Inflammatory macrophage (primary cell): ENCODE data around the gene MYCBPAP.

Experiments
- DNase-seq, 2 donors: peaks; one replicate each; pipeline ENCODE4 v3.0.0-alpha.2; 2020 to 2022

The MYCBPAP gene

DNA sequence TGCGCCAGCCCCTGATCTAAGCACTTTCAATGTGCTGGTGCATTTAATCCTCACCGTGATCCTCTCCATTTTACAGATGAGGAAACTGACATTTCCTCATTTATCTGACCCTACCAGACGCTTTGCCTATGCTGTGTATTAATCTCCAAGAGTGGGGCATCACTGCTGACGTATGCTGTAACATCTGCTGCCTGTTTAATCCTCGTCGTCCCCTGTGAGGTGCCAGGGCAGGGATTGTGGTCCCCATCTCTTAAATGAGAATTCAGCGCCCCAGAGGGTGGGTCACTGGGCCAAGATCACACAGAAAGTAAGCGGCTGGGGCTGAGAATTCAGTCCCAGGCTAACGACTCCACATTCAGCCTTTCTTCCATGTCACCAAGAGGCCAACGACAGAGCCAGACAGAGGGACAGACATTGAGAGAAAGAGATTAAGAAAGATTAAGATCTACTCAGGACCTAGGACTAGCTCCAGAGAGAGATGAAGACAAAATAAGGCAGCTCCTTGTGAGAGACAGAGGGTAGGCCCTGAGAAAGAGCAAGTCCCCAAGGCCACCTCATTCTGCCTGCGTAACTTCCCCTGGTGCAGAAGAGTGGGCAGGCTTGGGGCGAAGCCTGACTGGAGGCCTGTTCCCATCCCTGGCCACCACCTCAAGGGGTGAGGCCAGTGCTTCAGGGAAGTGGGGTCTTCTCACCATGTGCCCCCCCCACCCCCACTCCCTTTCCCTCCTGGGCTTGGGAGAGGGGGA lies 65.8 kb downstream of the MYCBPAP start:
- peak; percentile 32 to 55 for DNase-seq

DNA sequence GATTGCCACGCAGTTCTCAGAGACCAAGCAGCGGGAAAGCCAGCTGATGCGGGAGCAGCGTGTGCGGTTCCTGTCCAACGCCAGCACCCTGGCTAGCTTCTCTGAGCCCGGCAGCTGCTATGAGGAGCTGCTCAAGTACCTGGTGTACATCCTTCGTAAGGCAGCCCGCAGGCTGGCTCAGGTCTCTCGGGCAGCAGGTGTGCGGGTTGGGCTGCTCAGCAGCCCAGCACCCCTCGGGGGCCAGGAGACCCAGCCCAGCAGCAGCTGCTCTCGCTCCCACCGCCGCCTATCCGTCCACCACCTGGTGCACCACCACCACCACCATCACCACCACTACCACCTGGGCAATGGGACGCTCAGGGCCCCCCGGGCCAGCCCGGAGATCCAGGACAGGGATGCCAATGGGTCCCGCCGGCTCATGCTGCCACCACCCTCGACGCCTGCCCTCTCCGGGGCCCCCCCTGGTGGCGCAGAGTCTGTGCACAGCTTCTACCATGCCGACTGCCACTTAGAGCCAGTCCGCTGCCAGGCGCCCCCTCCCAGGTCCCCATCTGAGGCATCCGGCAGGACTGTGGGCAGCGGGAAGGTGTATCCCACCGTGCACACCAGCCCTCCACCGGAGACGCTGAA lies 67.5 kb downstream of the MYCBPAP start:
- DNase-seq: no peak

DNA sequence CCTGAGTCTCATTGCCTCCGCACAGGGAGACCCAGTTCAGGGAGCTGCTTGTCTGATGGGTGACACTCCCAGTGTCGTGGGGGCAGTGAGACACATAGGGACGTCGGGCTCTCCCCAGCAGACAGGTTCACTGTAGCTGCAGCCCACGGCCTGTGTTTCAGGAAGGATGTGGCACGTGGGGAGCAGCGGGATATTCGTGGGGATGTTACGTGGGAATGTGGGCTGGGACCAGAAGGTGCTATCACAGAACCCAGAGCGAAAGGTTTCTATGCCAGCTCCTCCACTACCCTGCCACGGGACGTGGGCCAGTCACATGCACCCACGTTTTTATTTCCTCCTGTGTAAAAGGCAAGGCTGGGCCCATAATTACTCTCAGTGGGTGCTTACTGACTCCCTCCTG lies 68.6 kb downstream of the MYCBPAP start:
- no peak for DNase-seq

DNA sequence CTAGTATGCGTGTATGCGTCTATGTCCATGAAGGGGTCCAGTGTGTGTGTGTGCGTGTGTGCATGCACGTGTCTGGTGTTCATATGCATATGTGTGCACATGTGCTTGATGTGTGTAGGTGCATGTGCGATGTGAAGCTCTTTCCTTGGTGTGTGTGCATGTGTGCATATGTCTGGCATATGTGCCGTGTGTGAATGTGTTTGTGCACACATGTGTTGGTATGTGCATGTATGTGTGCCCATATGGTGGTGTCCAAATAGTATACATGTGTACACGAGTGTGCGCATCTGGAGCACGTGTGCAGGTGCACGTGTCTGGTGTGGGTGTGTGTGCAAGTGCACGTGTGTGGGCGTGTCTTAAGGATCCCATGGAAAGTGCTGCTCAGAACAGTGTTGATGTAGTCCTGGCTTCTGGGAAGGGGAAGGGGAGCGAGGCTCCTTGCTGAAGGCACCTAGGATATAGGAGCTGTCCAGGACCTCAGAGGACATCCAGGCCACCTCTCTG lies 69.3 kb downstream of the MYCBPAP start:
- DNase-seq: no peak

DNA sequence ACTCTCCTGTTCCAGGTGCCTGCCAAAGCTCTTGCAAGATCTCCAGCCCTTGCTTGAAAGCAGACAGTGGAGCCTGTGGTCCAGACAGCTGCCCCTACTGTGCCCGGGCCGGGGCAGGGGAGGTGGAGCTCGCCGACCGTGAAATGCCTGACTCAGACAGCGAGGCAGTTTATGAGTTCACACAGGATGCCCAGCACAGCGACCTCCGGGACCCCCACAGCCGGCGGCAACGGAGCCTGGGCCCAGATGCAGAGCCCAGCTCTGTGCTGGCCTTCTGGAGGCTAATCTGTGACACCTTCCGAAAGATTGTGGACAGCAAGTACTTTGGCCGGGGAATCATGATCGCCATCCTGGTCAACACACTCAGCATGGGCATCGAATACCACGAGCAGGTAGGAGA lies 69.9 kb downstream of the MYCBPAP start:
- DNase-seq: no peak

DNA sequence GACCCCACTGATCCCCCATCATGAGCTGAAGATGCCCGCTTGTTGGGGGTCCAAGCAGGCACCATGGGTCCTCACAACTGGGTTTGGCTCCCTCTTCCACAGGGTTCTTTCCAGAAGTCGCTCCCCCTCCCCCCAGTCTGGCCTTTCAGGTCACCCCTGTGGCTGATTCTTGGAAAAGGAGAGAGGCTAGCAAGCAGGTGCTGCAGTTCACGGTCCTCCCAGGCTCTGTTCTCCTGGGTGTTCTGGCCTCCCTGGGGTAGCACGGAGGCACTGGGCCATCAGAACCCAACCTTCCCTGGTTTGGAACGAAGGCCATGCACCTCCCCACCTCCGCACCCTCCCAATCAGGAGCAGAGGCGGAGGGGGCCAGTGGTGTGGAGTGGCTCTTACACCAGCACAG lies 71.2 kb downstream of the MYCBPAP start:
- DNase-seq: no peak

DNA sequence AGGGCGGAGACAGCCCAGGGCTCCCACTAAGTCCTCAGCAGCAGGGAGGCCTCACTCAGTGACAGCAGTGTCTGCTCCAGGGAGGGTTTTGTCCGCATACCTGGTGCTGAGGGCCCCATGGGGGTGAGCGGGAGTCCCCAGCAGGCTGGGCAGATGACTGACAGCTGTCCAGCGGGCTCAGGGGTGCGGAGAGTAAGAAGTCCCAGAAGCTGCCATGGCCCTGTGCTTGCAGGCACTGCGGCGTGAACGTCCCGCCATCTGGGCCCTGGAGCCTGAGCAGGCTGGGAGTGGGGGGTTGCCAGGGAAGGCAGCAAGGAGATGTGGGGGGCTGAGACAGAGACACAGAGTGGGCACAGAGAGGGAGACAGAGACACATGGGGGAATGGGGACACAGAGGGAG lies 72.4 kb downstream of the MYCBPAP start:
- DNase-seq: no peak
